GM13977 (cell line): Measurements from ENCODE around the gene RAD51B.

Source experiments
- DNase-seq: peaks from one replicate; pipeline ENCODE4 v3.0.0; 2012; ENCODE audit warnings: low spot score
- in situ Hi-C: fragments of 300-500 bp; cut with MboI; formaldehyde crosslinking; loops from one replicate; pipeline ENCODE4 v1.12.0; 2022; ENCODE audit warnings: low sequenced_read_pairs, low pct_unique_long_range_greater_than_20kb, mixed read lengths, inconsistent platforms; ENCODE audit not compliant: unreplicated experiment
- TF ChIP-seq, protein P1 (sequence below): IDR thresholded peaks from 2 replicates; pipeline ENCODE4 v1.5.1; 2012; ENCODE audit warnings: mild to moderate bottlenecking, control low read depth; ENCODE audit not compliant: insufficient read depth; ENCODE audit errors: extremely low read depth, missing control alignments

The RAD51B gene

DNA sequence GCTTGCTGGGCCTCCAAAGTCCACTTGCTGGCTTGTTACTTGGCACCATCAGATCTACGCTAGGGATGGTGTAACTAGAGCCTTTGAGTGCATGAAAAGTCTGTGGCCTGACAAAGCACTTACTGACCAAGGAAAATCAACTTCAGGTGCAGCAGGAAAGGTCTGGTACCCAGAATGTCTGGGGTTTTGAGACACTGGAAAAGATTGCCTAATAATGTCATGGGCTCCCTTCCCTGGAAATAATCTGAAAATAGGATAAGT, 866.6 kb downstream of the RAD51B start:
- in situ Hi-C loops = no loop called here
- TF ChIP-seq, protein P1, sequence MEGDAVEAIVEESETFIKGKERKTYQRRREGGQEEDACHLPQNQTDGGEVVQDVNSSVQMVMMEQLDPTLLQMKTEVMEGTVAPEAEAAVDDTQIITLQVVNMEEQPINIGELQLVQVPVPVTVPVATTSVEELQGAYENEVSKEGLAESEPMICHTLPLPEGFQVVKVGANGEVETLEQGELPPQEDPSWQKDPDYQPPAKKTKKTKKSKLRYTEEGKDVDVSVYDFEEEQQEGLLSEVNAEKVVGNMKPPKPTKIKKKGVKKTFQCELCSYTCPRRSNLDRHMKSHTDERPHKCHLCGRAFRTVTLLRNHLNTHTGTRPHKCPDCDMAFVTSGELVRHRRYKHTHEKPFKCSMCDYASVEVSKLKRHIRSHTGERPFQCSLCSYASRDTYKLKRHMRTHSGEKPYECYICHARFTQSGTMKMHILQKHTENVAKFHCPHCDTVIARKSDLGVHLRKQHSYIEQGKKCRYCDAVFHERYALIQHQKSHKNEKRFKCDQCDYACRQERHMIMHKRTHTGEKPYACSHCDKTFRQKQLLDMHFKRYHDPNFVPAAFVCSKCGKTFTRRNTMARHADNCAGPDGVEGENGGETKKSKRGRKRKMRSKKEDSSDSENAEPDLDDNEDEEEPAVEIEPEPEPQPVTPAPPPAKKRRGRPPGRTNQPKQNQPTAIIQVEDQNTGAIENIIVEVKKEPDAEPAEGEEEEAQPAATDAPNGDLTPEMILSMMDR = no peak
- DNase-seq = no peak

- no peak for DNase-seq
- TF ChIP-seq, protein P1 = no peak
- in situ Hi-C loops = no loop called here
These were observed 867.1 kb downstream of the RAD51B start for GRCh38 chr14:68686724-68687123.

- no peak for DNase-seq
- TF ChIP-seq, protein P1 = no peak
- in situ Hi-C loops = no loop called here
These were observed 868.2 kb downstream of the RAD51B start for GRCh38 chr14:68687746-68688145.

DNA sequence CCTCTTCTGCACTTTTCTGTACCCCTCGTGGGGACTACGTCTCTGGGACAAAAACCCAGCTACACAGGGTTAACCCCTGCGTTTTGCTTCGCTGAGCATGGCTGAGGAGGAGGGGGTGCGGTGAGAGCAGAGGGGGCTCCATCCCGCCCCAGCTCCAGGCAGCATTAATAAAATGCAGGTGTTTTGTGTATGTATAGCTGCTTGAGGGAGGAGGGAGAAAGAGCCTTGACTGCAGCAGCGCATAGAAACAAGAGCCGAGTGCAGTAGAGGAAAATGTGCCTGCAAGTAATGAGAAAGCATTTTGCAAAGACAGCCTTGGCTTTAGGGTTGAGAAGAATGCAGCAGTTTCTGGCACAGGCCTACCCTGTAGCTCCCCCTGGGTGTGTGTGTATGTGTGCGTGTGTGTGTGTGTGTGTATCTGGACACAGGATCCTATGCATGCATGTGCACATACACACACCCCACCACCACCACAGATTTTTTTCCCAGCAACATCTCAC, 869.3 kb downstream of the RAD51B start:
- TF ChIP-seq, protein P1 = no peak
- in situ Hi-C loops = no loop called here
- DNase-seq = no peak

- in situ Hi-C loops = no loop called here
- DNase-seq = no peak
- TF ChIP-seq, protein P1 = no peak
These were observed 869.9 kb downstream of the RAD51B start for GRCh38 chr14:68689511-68689910.

DNA sequence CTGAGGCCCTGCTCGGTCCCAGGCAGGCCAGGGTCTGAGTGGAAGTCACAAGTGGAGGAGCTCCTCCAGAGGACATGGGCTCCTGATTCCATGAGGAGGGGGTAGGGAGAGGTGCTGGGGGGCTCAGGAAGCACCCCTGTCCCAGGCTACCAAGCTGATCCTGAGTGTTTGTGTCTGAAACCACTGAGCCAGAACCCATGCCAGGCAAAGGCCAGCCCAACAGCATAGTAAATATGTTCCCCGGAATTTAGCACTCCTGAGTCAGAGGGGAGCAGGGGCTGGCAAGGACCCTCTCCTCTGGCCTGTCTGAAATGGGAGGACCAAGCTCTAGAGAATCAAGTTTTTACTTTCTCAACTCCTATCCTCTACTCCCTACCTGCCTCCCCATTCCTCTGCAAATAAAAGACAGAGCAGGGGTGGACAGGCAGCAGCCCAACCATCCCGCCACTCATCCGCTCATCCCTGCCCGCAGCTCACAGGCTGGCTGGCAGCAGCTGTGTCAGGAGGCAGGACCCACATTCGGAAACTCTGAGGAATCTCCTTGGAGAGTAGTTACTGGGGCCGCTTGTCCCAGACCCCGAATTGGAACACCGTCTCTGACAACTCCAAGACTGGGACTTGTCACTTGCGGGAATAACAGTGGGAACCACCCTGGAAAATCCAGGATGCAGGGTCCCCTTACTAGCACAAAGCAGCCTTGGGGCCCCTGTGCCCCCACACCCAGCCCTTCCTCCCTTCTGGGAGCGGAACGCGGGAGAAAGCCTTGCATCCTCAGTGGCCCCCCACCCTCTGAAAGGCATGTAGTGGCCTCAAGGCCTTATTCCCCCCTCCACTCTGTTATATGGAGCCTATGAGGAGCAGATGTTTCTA, 870.7 kb downstream of the RAD51B start:
- in situ Hi-C loops = no loop called here
- TF ChIP-seq, protein P1 = no peak
- DNase-seq = no peak
